ENCODE data around the gene CEBPE. TPM values are rescaled to one million over a fixed set of nuclear protein-coding genes. Genes with fewer than 3 reads are reported as not detected.

The CEBPE gene
- total RNA-seq, 1 experiment from 2014 or later, result not detected

DNA sequence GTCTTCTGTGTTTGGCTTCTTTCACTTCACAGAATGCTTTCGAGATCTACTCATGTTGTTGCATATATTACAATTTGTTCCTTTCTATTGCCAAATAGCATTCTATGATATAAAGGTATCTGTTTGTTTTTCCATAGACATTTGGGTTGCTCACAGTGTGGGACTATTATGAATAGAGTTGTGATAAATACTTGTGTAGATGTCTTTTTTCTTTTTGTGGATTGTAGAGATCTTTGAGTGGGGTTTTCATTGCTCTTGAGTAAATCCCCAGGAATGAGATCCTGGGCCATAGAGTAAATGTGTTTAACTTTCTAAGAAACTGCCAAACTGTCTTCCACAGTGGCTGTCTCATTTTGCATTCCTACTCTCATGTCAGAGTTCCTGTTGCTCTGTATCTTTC is 24.9 kb upstream of the CEBPE start:
- no peak for DNase-seq (ENCODE audit: low spot score)

DNA sequence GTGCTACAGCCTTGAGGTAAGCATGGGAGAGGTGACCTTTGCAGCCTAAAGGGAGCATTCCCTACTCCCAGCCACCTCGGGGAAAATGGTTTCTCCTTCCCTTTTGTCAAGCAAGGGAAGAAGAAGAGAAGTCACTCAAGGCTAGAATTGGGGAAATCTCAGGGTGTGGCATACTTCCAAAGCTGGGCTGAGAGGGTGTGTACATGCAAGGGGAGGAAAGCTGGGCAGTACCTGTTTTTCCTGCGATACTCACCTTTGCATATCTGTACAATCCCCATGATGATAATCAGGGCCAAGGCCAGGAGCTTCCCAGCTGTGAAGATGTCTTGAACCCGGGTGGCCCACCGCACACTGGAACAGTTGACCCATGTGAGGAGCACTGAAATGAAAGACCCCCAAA is 23.8 kb upstream of the CEBPE start:
- no peak for DNase-seq (ENCODE audit: low spot score)

DNA sequence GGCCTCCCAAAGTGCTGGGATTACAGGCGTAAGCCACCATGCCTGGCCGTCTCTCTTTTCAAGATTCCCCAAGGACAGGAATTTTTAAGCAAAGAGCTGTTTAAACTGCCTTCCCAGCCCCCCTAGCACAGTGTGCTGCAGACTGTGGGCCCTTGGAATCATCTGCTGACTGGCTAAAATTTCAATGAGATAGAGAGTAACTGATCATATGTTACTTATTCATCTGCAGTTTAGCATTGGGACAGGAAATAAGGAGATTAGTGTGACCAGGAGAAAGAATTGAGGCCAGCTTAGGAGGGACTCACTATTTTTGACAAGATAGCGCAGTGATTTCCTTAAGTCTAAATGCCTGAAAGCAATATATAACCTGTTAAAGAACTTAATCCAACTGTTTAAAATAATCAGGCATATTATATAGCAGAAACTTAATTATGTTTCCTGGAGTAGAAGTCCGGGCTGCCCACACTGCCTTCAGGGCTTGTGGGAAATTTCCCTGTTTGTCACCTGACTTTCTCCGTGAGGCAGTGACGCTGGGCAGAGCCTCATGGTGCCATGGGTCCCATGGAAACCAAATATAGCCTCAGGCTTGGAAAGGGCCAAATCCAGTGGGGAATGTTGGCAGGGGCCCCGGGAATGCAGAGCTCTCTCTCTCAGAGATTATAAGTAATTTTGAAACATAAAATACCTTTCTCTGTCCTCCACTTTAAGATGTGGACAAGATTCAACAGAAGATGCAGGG is 22.8 kb upstream of the CEBPE start:
- peak; percentile 81 for DNase-seq (ENCODE audit: low spot score)

DNA sequence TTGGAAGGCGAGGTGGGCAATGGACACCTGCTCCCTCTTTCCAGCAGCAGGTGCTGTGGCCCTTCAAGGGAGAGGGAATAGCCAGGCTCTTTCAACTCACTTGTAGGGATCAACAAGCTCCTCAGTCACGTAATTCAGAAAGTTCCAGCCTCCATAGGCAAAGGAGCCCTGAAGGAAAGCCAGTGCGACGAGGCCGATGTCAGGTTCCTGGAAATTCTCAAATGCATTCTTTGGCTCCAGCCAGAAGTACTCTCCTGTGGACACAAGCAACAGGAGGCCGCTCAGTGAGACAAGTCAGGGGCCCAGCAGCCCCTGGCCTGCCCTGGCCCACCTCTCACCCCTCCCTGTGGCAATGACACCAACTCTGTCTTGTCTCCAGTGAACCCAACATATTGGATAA is 21.3 kb upstream of the CEBPE start:
- DNase-seq (ENCODE audit: low spot score), result no peak

DNA sequence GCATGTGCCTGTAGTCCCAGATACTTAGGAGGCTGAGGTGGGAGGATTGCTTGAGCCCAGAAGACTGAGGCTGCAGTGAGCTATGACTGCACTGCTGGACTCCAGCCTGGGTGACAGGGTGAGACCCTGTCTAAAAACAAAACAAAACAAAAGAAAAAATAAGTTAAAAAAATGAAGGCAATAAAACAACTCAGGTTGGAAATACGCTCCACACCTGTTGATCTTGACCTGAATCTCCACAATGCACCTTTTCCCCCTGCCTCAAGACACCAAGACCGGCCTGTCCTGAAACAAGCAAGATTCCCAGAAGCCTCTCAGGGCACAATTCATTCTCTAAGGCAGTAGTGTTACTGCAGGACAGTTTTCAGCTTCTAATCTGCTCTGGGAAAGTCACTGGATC is 20.8 kb upstream of the CEBPE start:
- DNase-seq (ENCODE audit: low spot score), result no peak

DNA sequence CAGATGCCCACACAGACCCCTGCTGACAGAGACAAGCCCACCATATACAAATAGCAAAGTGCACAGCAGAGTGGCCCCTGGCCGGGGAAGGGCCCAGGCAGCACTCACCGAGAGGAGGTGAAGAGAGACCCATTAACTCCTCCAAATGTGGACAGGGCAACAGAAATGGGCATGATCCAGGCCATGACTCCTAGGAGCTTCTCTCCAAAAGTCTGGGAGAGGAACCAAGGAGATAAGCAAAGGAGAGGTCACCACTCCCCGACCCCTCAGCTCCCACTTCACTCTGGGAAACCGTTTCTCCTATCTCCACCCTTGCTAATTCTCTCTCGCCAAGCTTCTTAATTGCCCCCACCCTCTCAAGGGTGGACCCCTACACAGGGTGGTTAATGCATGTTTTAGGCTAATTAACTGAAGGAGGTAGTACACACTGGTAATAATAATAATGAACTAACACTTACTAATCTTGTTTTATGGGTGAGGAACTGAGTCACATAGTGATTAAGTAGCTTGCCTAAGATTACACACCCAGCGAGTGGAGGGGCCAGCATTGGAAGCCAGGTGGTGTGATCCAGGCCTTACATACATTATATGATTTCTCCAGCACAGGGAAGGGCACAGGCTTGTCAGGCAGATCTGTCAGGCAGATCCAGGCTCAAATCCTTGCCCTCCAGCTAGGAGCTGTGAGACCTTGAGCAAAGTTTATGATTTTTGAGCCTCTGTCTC is 18.9 kb upstream of the CEBPE start:
- DNase-seq (ENCODE audit: low spot score), result no peak

DNA sequence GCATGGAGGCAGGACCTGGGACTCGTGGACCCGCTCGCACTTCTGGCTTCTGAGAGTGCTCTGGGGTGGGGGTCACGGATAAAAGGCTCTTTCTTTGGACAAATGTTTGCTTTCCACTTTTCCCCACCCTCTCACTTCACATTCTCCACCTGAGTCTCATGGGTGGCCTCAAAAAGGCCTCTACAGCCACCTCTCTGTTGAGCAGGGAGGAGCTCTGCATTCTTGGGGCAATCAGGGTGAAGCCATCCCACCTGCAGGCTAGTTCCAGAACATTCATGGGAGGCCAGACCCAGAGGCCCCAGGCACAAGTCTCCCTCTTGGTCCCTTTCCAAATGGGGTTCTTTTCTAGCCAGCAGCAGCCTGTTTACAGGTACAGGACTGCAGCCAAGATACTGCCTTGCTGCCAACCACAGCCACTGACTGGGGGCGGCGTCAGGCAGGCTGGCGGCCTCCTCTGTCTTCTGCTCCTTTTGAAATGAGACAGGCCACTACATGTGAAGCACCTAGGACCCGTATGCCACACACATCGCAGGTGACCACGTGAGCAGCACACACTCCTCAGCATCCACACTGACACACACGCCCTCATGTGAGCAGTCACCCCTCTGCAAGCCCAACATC is 18.2 kb upstream of the CEBPE start:
- DNase-seq (ENCODE audit: low spot score), result no peak

DNA sequence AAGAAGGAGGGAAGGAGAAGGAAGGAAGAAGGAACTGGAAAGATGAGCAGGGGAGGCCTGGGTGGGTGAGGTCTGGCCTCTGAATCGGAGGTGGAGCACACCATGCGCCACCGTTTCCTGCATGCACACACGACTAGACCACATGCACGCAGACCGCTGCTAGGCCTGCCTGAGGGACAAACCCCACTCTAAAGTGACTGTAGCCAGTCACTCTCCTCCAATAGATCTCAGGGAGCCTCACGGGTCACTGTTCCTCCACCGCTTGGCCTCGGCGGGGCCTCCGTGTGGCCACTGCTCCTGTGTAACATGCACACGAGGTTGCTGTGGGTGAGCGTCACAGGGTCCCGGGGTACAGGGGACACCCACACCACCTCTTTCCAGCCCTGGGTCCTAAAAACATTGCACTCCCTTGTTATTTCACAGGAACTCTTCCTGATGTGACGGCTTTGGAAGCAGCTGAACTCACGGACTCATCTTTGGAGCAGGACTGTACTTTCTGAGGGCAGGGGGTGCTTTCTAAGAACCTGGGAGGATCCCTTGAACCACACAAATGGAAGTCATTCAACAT is 17.6 kb upstream of the CEBPE start:
- DNase-seq (ENCODE audit: low spot score), result no peak

DNA sequence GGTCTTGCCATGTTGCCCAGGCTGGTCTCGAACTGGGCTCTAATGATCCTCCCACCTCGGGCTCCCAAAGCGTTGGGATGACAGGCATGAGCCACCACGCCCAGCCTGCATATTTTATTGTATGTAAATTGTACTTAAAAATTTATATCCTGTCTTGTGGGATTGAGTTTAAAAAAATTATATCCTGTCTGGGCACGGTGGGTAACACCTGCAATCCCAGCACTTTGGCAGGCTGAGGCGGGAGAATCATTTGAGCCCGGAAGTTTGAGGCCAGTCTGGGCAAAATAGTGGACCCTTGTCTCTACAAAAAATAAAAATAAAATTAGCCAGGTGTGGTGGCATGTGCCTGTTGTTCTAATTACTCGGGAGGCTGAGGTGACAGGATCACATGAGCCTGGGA is 13.9 kb upstream of the CEBPE start:
- no peak for DNase-seq (ENCODE audit: low spot score)

DNA sequence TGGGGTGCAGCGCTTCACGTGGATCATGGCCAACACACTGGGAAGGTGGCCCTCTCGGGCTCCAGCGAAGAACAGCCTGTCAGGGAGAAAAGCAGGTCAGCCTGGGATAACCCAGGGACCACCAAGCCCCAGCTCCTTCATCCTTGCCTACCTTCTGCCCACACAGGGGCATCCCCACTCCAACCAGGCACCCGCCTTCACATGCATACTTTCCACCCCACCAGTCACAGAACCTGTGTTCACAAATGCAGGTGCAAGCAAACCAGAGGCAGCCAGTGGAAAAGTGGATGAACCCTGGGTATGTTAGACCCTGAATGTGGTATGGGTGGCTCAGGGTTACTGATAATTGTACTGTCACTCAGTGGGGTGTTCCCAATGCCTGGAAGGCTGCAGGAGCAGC is 12.4 kb upstream of the CEBPE start:
- DNase-seq (ENCODE audit: low spot score), result no peak

DNA sequence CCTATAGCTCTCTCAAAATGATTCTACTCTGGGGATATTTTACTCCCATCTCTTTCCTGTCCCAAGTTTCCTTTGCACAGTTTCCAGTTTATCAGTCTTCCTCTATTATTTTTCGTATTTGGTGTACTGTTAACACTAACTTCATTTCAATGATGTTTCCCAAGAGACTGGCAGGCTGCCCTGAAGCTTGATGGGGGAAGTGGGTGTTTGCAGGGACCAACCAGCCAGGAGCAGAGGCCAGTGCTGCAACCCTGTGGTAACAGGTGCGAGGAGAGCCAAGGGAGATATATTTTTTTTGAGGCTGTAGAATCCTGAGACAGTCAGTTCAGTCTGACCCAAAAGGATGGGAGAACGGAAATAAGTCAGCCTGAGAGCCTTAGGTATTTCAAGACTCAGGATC is 11.8 kb upstream of the CEBPE start:
- no peak for DNase-seq (ENCODE audit: low spot score)

DNA sequence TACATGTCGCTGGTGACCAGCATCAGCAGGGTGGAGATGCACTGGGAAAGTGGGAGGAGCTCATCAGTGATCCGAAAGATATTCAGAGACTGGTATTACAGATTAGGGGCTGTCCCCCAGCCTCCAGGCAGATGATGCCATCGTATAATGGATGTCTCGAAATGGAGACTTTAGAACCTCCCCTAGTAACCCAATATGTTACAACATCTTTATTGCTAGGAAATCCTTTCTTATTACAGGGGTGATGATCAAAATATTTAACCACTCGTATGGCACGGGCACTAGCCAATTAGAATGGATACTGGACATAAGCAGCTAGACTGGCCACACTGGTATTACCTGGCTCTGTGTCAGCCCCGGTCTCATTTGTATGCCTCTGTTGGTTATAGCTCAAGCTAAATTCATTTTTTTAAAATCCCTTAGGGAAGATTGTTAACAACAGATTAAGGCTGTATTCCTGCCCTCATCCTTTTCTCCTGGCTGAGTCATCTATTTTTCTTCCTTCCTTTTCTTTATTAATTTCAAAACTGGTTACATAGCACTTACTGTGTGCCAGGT is 10.8 kb upstream of the CEBPE start:
- no peak for DNase-seq (ENCODE audit: low spot score)

DNA sequence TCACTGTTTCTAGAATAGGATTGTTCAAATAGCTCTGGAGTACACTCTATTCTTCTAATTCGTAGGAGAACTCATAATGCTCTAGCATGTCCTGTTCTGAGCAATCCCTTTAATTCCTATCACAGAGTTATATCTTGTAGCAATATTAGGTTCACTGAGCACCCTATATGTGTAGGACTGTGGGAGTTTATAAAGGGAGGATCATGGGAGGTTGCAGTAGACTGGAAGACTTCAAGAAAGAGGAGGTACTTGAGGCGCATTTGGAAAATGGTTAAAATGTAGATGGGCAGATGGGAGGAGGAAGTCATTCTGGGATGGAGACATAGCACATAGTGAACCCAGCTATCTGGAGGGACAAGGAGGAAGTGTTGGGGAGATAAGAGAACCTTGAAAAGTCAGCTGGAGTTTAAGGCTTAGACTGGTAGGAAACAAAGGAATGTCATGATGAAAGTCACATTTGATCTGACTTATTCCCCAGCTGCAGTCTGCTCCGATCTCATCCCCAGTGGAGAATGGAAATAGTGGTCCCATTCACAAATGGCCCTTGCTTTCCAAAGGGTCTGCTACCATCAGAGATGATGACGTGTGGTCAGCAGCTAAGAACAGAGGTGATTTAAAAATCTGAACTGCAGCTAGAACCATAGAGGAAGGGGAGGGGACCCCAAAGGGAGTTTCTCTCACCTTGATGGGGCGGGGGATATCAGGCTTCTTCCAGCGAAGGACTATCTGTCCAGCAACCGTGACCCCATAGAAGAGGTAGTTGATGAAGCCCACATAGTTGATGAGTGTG is 10.1 kb upstream of the CEBPE start:
- DNase-seq (ENCODE audit: low spot score), result no peak

DNA sequence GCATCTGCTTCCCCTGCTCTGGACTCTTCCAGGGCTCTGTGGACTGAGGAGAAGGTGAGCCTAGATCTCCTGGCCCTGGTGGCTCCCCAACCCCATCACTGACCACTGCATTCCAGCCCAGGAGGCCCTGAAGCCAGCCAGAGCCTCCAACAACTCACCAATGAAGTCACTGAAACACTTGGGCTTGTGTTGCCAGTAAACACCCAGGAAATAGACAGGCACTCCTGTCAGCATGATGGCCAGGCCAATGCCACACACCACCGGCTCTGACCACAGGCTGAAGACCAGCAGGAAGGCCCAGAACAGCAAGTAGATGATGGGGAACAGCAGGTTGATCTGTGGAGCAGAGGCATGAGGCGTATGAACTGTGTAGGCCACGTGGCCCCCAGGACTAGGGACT is 8.8 kb upstream of the CEBPE start:
- no peak for DNase-seq (ENCODE audit: low spot score)

DNA sequence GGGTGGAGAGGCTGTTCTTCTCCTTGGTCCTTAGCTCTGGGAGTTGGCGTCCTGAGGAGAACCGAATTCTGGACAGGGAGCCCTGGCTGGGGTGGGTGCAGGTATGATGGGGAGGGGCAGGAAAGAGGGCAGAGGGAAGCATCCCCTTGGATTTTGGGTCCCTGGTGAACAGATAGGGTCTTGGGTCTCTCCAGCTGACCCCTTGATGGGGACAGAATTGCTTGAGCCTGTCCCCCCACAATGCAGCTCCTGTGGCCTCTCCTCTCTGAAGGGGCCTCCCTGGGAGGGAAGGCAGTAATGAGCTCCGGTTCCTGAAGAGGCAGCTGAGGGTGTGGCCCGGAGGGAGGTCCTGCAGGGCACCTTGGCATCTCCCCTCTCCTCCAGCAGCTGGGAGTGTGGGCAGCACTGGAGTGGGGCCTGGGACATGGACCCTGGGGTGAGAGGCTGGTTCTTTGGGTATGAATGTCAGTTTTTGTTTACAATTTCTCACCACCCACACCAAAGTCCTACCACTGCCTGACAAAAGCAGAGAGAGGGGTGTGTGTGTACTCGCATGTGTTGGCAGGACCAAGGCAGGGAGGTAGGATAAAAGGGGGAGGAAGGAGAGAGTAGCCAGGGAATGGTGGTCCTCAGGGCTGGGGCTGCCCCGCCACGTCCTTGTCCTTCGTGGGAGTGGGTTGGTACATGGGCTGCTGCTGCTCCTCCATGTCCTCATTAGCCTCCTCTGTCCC is 7.7 kb upstream of the CEBPE start:
- no peak for DNase-seq (ENCODE audit: low spot score)

DNA sequence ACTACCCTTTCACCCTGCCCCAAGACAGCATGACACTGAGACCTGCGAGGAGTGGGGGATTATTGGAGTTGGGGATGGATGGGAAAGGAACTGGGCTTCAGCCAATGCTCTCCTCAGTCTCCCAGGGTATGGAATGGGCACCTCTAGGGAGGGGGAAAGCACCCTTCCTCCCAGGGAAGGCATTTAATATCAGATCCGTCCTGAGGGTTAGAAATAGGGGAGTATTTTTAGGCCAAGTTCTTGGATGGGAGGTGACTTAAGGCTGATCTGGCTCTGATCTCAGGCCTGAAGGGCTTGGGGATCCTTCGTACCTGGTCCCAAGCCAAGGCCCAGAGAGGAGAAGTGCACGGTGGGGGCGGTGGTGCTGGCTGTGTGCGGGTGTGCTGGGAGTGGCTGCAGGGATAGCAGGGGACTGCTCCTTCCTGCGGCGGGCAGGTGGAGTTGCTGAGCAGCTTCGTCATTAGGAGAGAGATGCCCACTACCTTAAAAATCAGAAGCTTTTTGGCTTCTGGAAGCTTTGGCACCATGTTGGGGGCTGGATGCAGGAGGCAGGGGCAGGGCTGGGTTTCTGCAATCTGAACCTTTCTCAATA is 7.0 kb upstream of the CEBPE start:
- no peak for DNase-seq (ENCODE audit: low spot score)

DNA sequence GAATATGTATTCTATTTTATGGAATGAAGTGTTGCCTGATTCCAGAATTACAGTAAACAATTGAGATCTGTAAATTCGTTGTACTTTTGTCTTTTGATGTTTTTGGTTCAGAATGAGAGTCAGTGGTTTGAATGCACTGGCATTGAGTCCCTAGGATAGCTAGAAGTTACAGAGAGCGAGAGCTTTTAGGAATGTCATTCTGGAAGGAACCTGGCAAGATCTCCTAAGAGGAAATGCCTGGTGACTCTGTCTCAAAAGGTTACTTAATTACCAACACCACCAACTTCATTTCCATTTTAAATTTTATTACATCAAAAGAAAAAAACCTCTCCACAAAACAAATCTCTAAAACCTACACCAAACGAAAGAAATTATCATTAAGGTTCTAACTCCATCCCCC is 6.0 kb upstream of the CEBPE start:
- DNase-seq (ENCODE audit: low spot score), result no peak

DNA sequence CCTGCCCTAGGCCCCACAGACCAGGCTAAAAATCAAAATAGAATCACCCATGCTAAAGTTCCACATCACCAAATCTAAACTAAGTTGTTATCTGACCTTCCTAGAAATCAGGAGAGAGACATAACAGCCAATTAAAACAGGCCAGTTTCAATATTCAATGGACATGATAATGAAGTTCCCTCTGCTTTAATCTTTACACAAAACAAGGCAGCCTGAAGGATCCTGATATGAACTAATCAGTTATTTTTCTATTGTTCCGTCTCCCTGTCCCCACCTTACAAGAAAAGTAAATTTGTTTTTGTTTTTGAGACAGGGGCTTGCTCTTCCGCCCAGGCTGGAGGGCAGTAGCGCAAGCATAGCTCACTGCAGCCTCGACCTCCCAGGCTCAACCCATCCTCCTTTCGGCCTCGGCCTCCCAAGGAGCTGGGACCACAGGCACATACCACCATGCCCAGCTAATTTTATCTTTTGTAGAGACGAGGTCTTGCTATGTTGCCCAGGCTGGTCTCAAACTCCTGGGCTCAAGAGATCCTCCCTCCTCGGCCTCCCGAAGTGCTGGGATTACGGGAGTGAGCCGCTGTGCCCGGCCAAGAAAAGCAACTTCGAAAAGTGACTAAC is 5.4 kb upstream of the CEBPE start:
- DNase-seq (ENCODE audit: low spot score), result no peak

DNA sequence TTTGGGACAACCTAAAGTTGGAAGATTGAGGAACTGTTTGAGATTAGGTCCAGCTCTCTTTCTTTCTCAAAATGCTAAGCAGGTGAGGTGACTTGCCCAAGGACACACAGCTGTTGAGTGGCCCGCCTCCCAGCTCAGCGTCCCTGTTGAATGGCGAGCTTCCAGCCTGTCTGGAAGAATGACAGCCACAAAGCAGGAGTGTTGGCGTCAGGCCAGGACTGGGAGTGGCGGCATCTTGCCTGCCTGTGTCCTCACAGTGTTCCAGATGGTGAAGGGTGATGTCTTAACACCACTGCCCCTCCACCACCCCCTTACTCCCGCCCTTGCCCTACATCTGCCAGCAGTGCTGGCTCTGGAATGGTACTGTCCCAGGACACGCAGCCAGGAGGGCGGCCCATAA is 4.4 kb upstream of the CEBPE start:
- DNase-seq (ENCODE audit: low spot score), result peak; percentile 55

DNA sequence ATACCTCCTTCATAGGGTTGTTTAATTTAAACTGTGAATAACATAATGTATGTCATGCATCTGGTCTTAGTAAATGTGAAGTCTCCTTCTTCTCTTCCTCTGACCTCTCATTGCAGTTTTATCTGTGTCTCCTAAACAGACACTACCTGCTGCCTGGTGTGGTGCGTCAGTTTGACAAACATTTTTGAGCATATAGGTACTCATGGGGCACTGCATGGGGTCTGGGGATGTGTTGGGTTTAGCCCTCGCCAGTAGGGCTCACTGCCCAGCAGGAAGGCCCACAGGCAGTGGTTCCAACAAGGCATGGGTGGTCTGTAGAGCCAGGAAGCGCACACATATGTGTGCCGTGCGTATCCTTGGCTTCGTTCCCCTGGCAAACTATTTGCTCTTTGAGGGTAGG is 3.0 kb upstream of the CEBPE start:
- no peak for DNase-seq (ENCODE audit: low spot score)

Data from H4 (cell line).